Endothelial cell of umbilical vein (primary cell): Measurements from ENCODE around the gene SHOX.

Experiments
- EZH2 ChIP-seq: IDR thresholded peaks from 2 replicates; pipeline ENCODE4 v1.6.1; 2012; ENCODE audit warnings: borderline replicate concordance, low read depth, mild to moderate bottlenecking, moderate library complexity, low read length, inconsistent platforms; ENCODE audit not compliant: severe bottlenecking
- FOS ChIP-seq: IDR thresholded peaks from 2 replicates; pipeline ENCODE4 v1.6.1; 2011; ENCODE audit warnings: mild to moderate bottlenecking, low read length, moderate library complexity, borderline replicate concordance; ENCODE audit not compliant: insufficient read depth
- JUN ChIP-seq: IDR thresholded peaks from 2 replicates; pipeline ENCODE4 v1.6.1; 2011; ENCODE audit warnings: borderline replicate concordance, low read depth; ENCODE audit not compliant: insufficient read length, insufficient read depth
- MYC ChIP-seq: IDR thresholded peaks from one replicate; pipeline ENCODE4 v1.6.1; 2011; ENCODE audit warnings: mild to moderate bottlenecking, low read depth, low read length
- POLR2A ChIP-seq: IDR thresholded peaks from 2 replicates; pipeline ENCODE4 v1.6.1; 2012; ENCODE audit warnings: low read depth, mild to moderate bottlenecking, control low read depth, low read length
- POLR2AphosphoS5 ChIP-seq: IDR thresholded peaks from 2 replicates; pipeline ENCODE4 v1.6.1; 2012; ENCODE audit warnings: low read depth, mild to moderate bottlenecking, control low read depth, low read length, moderate library complexity; ENCODE audit not compliant: insufficient read depth
- TF ChIP-seq, protein P1 (sequence below), 2 donors: IDR thresholded peaks; 1 replicate in 1 of 2; 2 replicates in 1 of 2; pipeline ENCODE4 v1.5.1; 2011; ENCODE audit warnings: low read length in 2 of 2, mild to moderate bottlenecking in 2 of 2, moderate library complexity in 2 of 2, control low read depth in 1 of 2, inconsistent platforms in 1 of 2, low read depth in 1 of 2; ENCODE audit not compliant: insufficient read depth in 1 of 2; ENCODE audit errors: extremely low read depth in 1 of 2
- TF ChIP-seq, protein P2 (sequence below): IDR thresholded peaks from 2 replicates; pipeline ENCODE4 v1.6.1; 2011; ENCODE audit not compliant: insufficient read depth, insufficient read length

DNA sequence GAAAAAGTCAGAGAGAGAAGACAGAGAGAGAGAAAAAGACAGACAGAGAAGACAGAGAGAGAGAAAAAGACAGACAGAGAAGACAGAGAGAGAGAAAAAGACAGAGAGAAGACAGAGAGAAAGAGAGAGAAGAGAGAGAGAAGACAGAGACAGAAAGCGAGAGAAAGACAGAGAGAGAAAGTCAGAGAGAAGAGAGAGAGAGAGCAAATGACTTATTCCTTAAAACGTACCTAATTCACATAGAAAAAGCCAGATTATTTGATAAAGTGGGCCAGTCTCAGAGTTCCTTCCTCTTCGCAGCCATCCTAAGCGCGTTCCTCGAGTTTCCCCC is 7.4 kb upstream of the SHOX start:
- TF ChIP-seq POLR2AphosphoS5 (no peak), EZH2 (no peak), POLR2A (no peak), JUN (no peak), MYC (no peak), FOS (no peak)
- TF ChIP-seq, protein P1, sequence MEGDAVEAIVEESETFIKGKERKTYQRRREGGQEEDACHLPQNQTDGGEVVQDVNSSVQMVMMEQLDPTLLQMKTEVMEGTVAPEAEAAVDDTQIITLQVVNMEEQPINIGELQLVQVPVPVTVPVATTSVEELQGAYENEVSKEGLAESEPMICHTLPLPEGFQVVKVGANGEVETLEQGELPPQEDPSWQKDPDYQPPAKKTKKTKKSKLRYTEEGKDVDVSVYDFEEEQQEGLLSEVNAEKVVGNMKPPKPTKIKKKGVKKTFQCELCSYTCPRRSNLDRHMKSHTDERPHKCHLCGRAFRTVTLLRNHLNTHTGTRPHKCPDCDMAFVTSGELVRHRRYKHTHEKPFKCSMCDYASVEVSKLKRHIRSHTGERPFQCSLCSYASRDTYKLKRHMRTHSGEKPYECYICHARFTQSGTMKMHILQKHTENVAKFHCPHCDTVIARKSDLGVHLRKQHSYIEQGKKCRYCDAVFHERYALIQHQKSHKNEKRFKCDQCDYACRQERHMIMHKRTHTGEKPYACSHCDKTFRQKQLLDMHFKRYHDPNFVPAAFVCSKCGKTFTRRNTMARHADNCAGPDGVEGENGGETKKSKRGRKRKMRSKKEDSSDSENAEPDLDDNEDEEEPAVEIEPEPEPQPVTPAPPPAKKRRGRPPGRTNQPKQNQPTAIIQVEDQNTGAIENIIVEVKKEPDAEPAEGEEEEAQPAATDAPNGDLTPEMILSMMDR (IDR thresholded peaks at IDR 0.05; ENCODE audit: extremely low read depth in 1 of 2, insufficient read depth in 1 of 2, low read depth in 1 of 2, low read length in 2 of 2): no peak
- TF ChIP-seq, protein P2, sequence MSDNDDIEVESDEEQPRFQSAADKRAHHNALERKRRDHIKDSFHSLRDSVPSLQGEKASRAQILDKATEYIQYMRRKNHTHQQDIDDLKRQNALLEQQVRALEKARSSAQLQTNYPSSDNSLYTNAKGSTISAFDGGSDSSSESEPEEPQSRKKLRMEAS: no peak
